ENCODE results near the gene SPRR2F. TPM values are rescaled to one million over a fixed set of nuclear protein-coding genes. Genes with fewer than 3 reads are reported as not detected.

SPRR2F gene
- total RNA-seq, 1 experiment from 2014 or later = not detected

- Histone ChIP-seq H3K36me3 (ENCODE audit: control insufficient read depth, insufficient read depth, low read length) (no peaks in the 10 kb centered on the region), H3K27ac (ENCODE audit: low read length) (no peak overlapping the region), H3K4me3 (ENCODE audit: low read depth in 2 of 2, low read length in 2 of 2) (no peak overlapping the region), H3K27me3 (ENCODE audit: control insufficient read depth, insufficient read depth, low read length) (no peaks in the 10 kb centered on the region), H3K9me3 (ENCODE audit: control insufficient read depth, insufficient read depth, low read depth, low read length) (no peaks in the 10 kb centered on the region), H3K4me1 (ENCODE audit: control insufficient read depth, insufficient read depth, low read length) (no peaks in the 10 kb centered on the region)
- POLR2A ChIA-PET = no interaction called here
- no TSS peak for BruUV-seq (replicated peaks)
- no peak for DNase-seq (ENCODE audit: low read depth, low spot score)
- no peak for ATAC-seq
- TF ChIP-seq CTCF (IDR thresholded peaks at IDR 0.05) (no peak), SIN3A (IDR thresholded peaks at IDR 0.05; ENCODE audit: borderline replicate concordance, insufficient read depth, low read depth, low read length) (no peak), POLR2AphosphoS5 (IDR thresholded peaks at IDR 0.05; ENCODE audit: low read depth, low read length) (no peak), TCF7L2 (IDR thresholded peaks at IDR 0.05; ENCODE audit: low read depth, low read length) (no peak), REST (IDR thresholded peaks at IDR 0.05; ENCODE audit: insufficient read depth in 1 of 2, low read depth in 2 of 2, low read length in 1 of 2) (no peak)
- CTCF ChIA-PET = no interaction called here
- intact Hi-C loops (cut with micrococcal nuclease; ENCODE audit: unreplicated experiment) (no loop called here), in situ Hi-C loops (cut with HindIII; ENCODE audit: low pct_unique_long_range_greater_than_20kb, low sequenced_read_pairs) (no loop called here)
Measured at GRCh38 chr1:153072806-153073726, 40.2 kb downstream of the SPRR2F start.

- DNase-seq (ENCODE audit: low read depth, low spot score) = no peak
- no peak for TF ChIP-seq POLR2AphosphoS5 (IDR thresholded peaks at IDR 0.05; ENCODE audit: low read depth, low read length)
- no peak for TF ChIP-seq TCF7L2 (IDR thresholded peaks at IDR 0.05; ENCODE audit: low read depth, low read length)
- no peaks in the 10 kb centered on the region for H3K9me3 ChIP-seq (ENCODE audit: control insufficient read depth, insufficient read depth, low read depth, low read length)
- H3K4me1 ChIP-seq (ENCODE audit: control insufficient read depth, insufficient read depth, low read length) = no peaks in the 10 kb centered on the region
- H3K36me3 ChIP-seq (ENCODE audit: control insufficient read depth, insufficient read depth, low read length) = no peaks in the 10 kb centered on the region
- intact Hi-C loops (cut with micrococcal nuclease; ENCODE audit: unreplicated experiment) = loop anchor here (1.0 kb wide), 1 partner anchor 22 kb away; no protein-coding TSS in a partner anchor
- in situ Hi-C loops (cut with HindIII; ENCODE audit: low pct_unique_long_range_greater_than_20kb, low sequenced_read_pairs) = no loop called here
- BruUV-seq (replicated peaks) = no TSS peak
- POLR2A ChIA-PET = no interaction called here
- H3K27me3 ChIP-seq (ENCODE audit: control insufficient read depth, insufficient read depth, low read length) = no peaks in the 10 kb centered on the region
- H3K4me3 ChIP-seq (ENCODE audit: low read depth in 2 of 2, low read length in 2 of 2) = no peak within 1 kb of the TSS
- no peak within 1 kb of the TSS for H3K27ac ChIP-seq (ENCODE audit: low read length)
- CTCF ChIA-PET = no interaction called here
- no peak for ATAC-seq
Measured at GRCh38 chr1:153071511-153071910, 41.8 kb downstream of the SPRR2F start, which contains the start of gene SPRR2B. SPRR2B (minus strand) TSS chr1:153071611; CDS start chr1:153070839, 772 bp downstream.

GRCh38 chr1:153070243-153070642 lies 43.1 kb downstream of the SPRR2F start:
- ATAC-seq (no peak), DNase-seq (ENCODE audit: low read depth, low spot score) (no peak)

More at GRCh38 chr1:153070243-153070642, 43.1 kb downstream of the SPRR2F start:
- POLR2A ChIA-PET = no interaction called here
- Histone ChIP-seq H3K9me3 (ENCODE audit: control insufficient read depth, insufficient read depth, low read depth, low read length) (no peaks in the 10 kb centered on the region), H3K27ac (ENCODE audit: low read length) (no peak overlapping the region), H3K36me3 (ENCODE audit: control insufficient read depth, insufficient read depth, low read length) (no peaks in the 10 kb centered on the region), H3K4me1 (ENCODE audit: control insufficient read depth, insufficient read depth, low read length) (no peaks in the 10 kb centered on the region), H3K4me3 (ENCODE audit: low read depth in 2 of 2, low read length in 2 of 2) (no peak overlapping the region), H3K27me3 (ENCODE audit: control insufficient read depth, insufficient read depth, low read length) (no peaks in the 10 kb centered on the region)
- intact Hi-C loops (cut with micrococcal nuclease; ENCODE audit: unreplicated experiment) = no loop called here
- in situ Hi-C loops (cut with HindIII; ENCODE audit: low pct_unique_long_range_greater_than_20kb, low sequenced_read_pairs) = no loop called here
- CTCF ChIA-PET = no interaction called here
- BruUV-seq (replicated peaks) = no TSS peak
- TF ChIP-seq TCF7L2 (IDR thresholded peaks at IDR 0.05; ENCODE audit: low read depth, low read length) = no peak
- TF ChIP-seq CTCF (IDR thresholded peaks at IDR 0.05) = no peak
- TF ChIP-seq SIN3A (IDR thresholded peaks at IDR 0.05; ENCODE audit: borderline replicate concordance, insufficient read depth, low read depth, low read length) = no peak
- TF ChIP-seq REST (IDR thresholded peaks at IDR 0.05; ENCODE audit: insufficient read depth in 1 of 2, low read depth in 2 of 2, low read length in 1 of 2) = no peak

All from Panc1 (cell line).